Measurements from ENCODE around the gene LHFPL6. TPM values are rescaled to one million over a fixed set of nuclear protein-coding genes. Genes with fewer than 3 reads are reported as not detected.

Gene LHFPL6
- total and polyA plus RNA-seq, 3 donors from 2014 or later, result 37.3 to 65.5 (median 52.1) TPM

GRCh38 chr13:39527301-39527700, 75.7 kb downstream of the LHFPL6 start:
- H3K36me3 ChIP-seq (ENCODE audit: low read depth, missing control alignments), result no peaks in the 10 kb centered on the region
- H3K4me1 ChIP-seq, result peaks cover 8% of the 10 kb centered on the region
- H3K27ac ChIP-seq, result no peak overlapping the region
- TF ChIP-seq POLR2A (IDR thresholded peaks at IDR 0.05) (no peak), CTCF (IDR thresholded peaks at IDR 0.05) (no peak)
- intact Hi-C loops (cut with DNase I; ENCODE audit: low total_unique reads), result no loop called here
- no peak for DNase-seq
- H3K27me3 ChIP-seq, result no peaks in the 10 kb centered on the region
- WGBS, 2 donors, result 83 to 87% methylated on average over 3 of the region's 3 CpGs
- H3K9me3 ChIP-seq, result no peaks in the 10 kb centered on the region
- H3K4me3 ChIP-seq, result no peak overlapping the region

- intact Hi-C loops (cut with DNase I; ENCODE audit: low total_unique reads), result no loop called here
- no peak for DNase-seq
- WGBS, 2 donors, result 87 to 95% methylated on average over 8 of the region's 8 CpGs
- no peaks in the 10 kb centered on the region for H3K27me3 ChIP-seq
- H3K27ac ChIP-seq, result no peak overlapping the region
- H3K4me3 ChIP-seq, result no peak overlapping the region
- no peaks in the 10 kb centered on the region for H3K36me3 ChIP-seq (ENCODE audit: low read depth, missing control alignments)
- TF ChIP-seq CTCF (IDR thresholded peaks at IDR 0.05), result no peak
- TF ChIP-seq POLR2A (IDR thresholded peaks at IDR 0.05), result no peak
- H3K4me1 ChIP-seq, result peaks cover 8% of the 10 kb centered on the region
- H3K9me3 ChIP-seq, result no peaks in the 10 kb centered on the region
Observed at GRCh38 chr13:39526499-39526898, 76.5 kb downstream of the LHFPL6 start.

- H3K4me3 ChIP-seq, result no peak overlapping the region
- H3K27me3 ChIP-seq, result no peaks in the 10 kb centered on the region
- no peak for TF ChIP-seq CTCF (IDR thresholded peaks at IDR 0.05)
- TF ChIP-seq POLR2A (IDR thresholded peaks at IDR 0.05), result no peak
- no peak overlapping the region for H3K27ac ChIP-seq
- DNase-seq, result no peak
- intact Hi-C loops (cut with DNase I; ENCODE audit: low total_unique reads), result no loop called here
- WGBS, 2 donors, result 56 to 58% methylated on average over 1 of the region's 1 CpG
- H3K36me3 ChIP-seq (ENCODE audit: low read depth, missing control alignments), result no peaks in the 10 kb centered on the region
- H3K9me3 ChIP-seq, result no peaks in the 10 kb centered on the region
- H3K4me1 ChIP-seq, result peaks cover 8% of the 10 kb centered on the region
Observed at GRCh38 chr13:39525506-39525905, 77.5 kb downstream of the LHFPL6 start.

- TF ChIP-seq POLR2A (IDR thresholded peaks at IDR 0.05) (no peak), CTCF (IDR thresholded peaks at IDR 0.05) (no peak)
- H3K9me3 ChIP-seq, result no peaks in the 10 kb centered on the region
- H3K27me3 ChIP-seq, result no peaks in the 10 kb centered on the region
- no peak for DNase-seq
- no peaks in the 10 kb centered on the region for H3K36me3 ChIP-seq (ENCODE audit: low read depth, missing control alignments)
- intact Hi-C loops (cut with DNase I; ENCODE audit: low total_unique reads), result no loop called here
- H3K4me1 ChIP-seq, result peaks cover 8% of the 10 kb centered on the region
- H3K27ac ChIP-seq, result no peak overlapping the region
- 70 to 75% methylated on average over 4 of the region's 4 CpGs for WGBS, 2 donors
- H3K4me3 ChIP-seq, result no peak overlapping the region
Observed at GRCh38 chr13:39524795-39525194, 78.2 kb downstream of the LHFPL6 start.

- Histone ChIP-seq H3K4me1 (peaks cover 5% of the 10 kb centered on the region), H3K4me3 (no peak overlapping the region), H3K27me3 (no peaks in the 10 kb centered on the region), H3K27ac (no peak overlapping the region), H3K9me3 (no peaks in the 10 kb centered on the region), H3K36me3 (ENCODE audit: low read depth, missing control alignments) (no peaks in the 10 kb centered on the region)
- 95 to 96% methylated on average over 4 of the region's 4 CpGs for WGBS, 2 donors
- DNase-seq, result no peak
- intact Hi-C loops (cut with DNase I; ENCODE audit: low total_unique reads), result no loop called here
- no peak for TF ChIP-seq CTCF (IDR thresholded peaks at IDR 0.05)
- no peak for TF ChIP-seq POLR2A (IDR thresholded peaks at IDR 0.05)
Observed at GRCh38 chr13:39522329-39522728, 80.7 kb downstream of the LHFPL6 start.
